ENCODE data around the gene ZNF22. TPM values are rescaled to one million over a fixed set of nuclear protein-coding genes. Genes with fewer than 3 reads are reported as not detected.
A peak's percentile ranks its signal among the peaks of the same experiment; 100 is the strongest.

The ZNF22 gene
- polyA plus RNA-seq, 3 donors: 74.1 to 84.2 (median 76.5) TPM

- no peak for DNase-seq
These were observed 14.1 kb upstream of the ZNF22 start for GRCh38 chr10:44986670-44987069.

GRCh38 chr10:44988957-44989585 is 11.7 kb upstream of the ZNF22 start:
- DNase-seq: no peak

GRCh38 chr10:44989597-44990301 is 11.0 kb upstream of the ZNF22 start:
- DNase-seq: no peak

- DNase-seq: no peak
These were observed 10.4 kb upstream of the ZNF22 start for GRCh38 chr10:44990302-44990655.

GRCh38 chr10:44990965-44991364 is 9.8 kb upstream of the ZNF22 start:
- no peak for DNase-seq

- DNase-seq: no peak
These were observed 9.2 kb upstream of the ZNF22 start for GRCh38 chr10:44991571-44991970.

GRCh38 chr10:44992070-44992731 is 8.5 kb upstream of the ZNF22 start:
- no peak for DNase-seq

GRCh38 chr10:44992732-44993225 is 7.9 kb upstream of the ZNF22 start:
- no peak for DNase-seq

GRCh38 chr10:44993226-44993921 is 7.3 kb upstream of the ZNF22 start:
- no peak for DNase-seq

- DNase-seq: no peak
These were observed 6.6 kb upstream of the ZNF22 start for GRCh38 chr10:44993922-44994751.

GRCh38 chr10:44994752-44995530 is 5.8 kb upstream of the ZNF22 start:
- DNase-seq: no peak

- DNase-seq: no peak
These were observed 5.2 kb upstream of the ZNF22 start for GRCh38 chr10:44995581-44995913.

- DNase-seq: no peak
These were observed 4.6 kb upstream of the ZNF22 start for GRCh38 chr10:44995914-44996669.

- no peak for DNase-seq
These were observed 3.5 kb upstream of the ZNF22 start for GRCh38 chr10:44997105-44997748.

GRCh38 chr10:44998146-44998631 is 2.5 kb upstream of the ZNF22 start:
- no peak for DNase-seq

- DNase-seq: no peak
These were observed 478 bp upstream of the ZNF22 start for GRCh38 chr10:45000138-45000751.

- DNase-seq: peak; percentile 69
These were observed 842 bp downstream of the ZNF22 start for GRCh38 chr10:45001381-45002148.

GRCh38 chr10:45003432-45004000 is 2.8 kb downstream of the ZNF22 start:
- no peak for DNase-seq
